NCI-H226 (cell line): ENCODE data around the gene MCAT.
"Not testable (repeated sequence)": the region's sequence is repeated elsewhere in the genome, so short reads cannot be mapped to it uniquely, and the experiment has no call there.

Experiments used
- DNase-seq: peaks from one replicate; pipeline ENCODE4 v3.0.0-alpha.2; 2015

The MCAT gene

GRCh38 chr22:43118024-43118849 lies 25.0 kb downstream of the MCAT start:
- no peak for DNase-seq

GRCh38 chr22:43116932-43117331 lies 26.3 kb downstream of the MCAT start:
- no peak for DNase-seq

- DNase-seq, result no peak
Observed at GRCh38 chr22:43114958-43115357, 28.2 kb downstream of the MCAT start.

- DNase-seq, result no peak
Observed at GRCh38 chr22:43113526-43114251, 29.5 kb downstream of the MCAT start.

GRCh38 chr22:43110927-43111623 lies 32.1 kb downstream of the MCAT start:
- no peak for DNase-seq

- DNase-seq, result no peak
Observed at GRCh38 chr22:43110444-43110926, 32.7 kb downstream of the MCAT start, which contains the start of gene BIK. Gene BIK (plus strand): TSS chr22:43110750. CDS start chr22:43124023, 13,273 bp downstream.

- DNase-seq, result no peak
Observed at GRCh38 chr22:43109921-43110443, 33.2 kb downstream of the MCAT start.

GRCh38 chr22:43109511-43109910 lies 33.7 kb downstream of the MCAT start:
- DNase-seq, result no peak

GRCh38 chr22:43106302-43106701 lies 36.9 kb downstream of the MCAT start:
- DNase-seq, result no peak

GRCh38 chr22:43104950-43105349 lies 38.2 kb downstream of the MCAT start:
- not testable (repeated sequence) for DNase-seq

GRCh38 chr22:43104056-43104625 lies 39.1 kb downstream of the MCAT start:
- peak; percentile 32 for DNase-seq

GRCh38 chr22:43101306-43101705 lies 41.9 kb downstream of the MCAT start:
- DNase-seq, result no peak

GRCh38 chr22:43100225-43100624 lies 43.0 kb downstream of the MCAT start:
- DNase-seq, result peak; percentile 50

GRCh38 chr22:43099095-43099494 lies 44.1 kb downstream of the MCAT start:
- no peak for DNase-seq

GRCh38 chr22:43098356-43098755 lies 44.8 kb downstream of the MCAT start:
- DNase-seq, result no peak

- no peak for DNase-seq
Observed at GRCh38 chr22:43096420-43096819, 46.8 kb downstream of the MCAT start.

GRCh38 chr22:43094551-43094950 lies 48.6 kb downstream of the MCAT start:
- DNase-seq, result no peak

GRCh38 chr22:43094085-43094484 lies 49.1 kb downstream of the MCAT start:
- DNase-seq, result no peak

- DNase-seq, result no peak
Observed at GRCh38 chr22:43092085-43092484, 51.1 kb downstream of the MCAT start.

GRCh38 chr22:43090130-43090789 lies 52.9 kb downstream of the MCAT start:
- peak; percentile 76 for DNase-seq

- DNase-seq, result peak; percentile 79
Observed at GRCh38 chr22:43088984-43089717, 54.0 kb downstream of the MCAT start, which contains the start of gene TTLL1. Gene TTLL1 (minus strand): TSS chr22:43089391. CDS start chr22:43075586, 13,805 bp downstream.
